A375 (cell line): ENCODE measurements around the gene TRPM7. TPM values are rescaled to one million over a fixed set of nuclear protein-coding genes. Genes with fewer than 3 reads are reported as not detected.

Experiments used
- small RNA-seq: library from RNA; depleted of rRNA; stranded (forward); fragments of <200 nt; gene quantifications from one replicate; pipeline ENCODE3, GENCODE V24; 2014
- total RNA-seq: library from RNA; depleted of rRNA; stranded (reverse); fragments of >200 nt; shearing (Covaris generic); gene quantifications from 2 replicates; pipeline ENCODE4 v1.2.3, GENCODE V29; 2014; rRNA removed

Gene TRPM7
- total RNA-seq, result 26.9 and 27.0 TPM in 2 replicates

GRCh38 chr15:50686469-50687301 lies at the start of gene TRPM7:
TSS of gene TRPM7 (minus strand) at chr15:50686797. CDS start at chr15:50686533, 264 bp downstream.

GRCh38 chr15:50546566-50546965 lies 140.0 kb downstream of the TRPM7 start, which contains the start of gene USP50:
TSS of gene USP50 (minus strand) at chr15:50546666. CDS start at chr15:50546525, 141 bp downstream.

Small RNAs within 50 kb of the gene (small RNA-seq; reads per million reads assigned to genes)
- not detected for gene RN7SL354P

Other genes starting within 250 kb of the TRPM7 start
- gene USP50, start 140.1 kb downstream of the TRPM7 start, total RNA-seq, result not detected in 2 replicates
- gene SPPL2A, start 78.9 kb upstream of the TRPM7 start, total RNA-seq, result 55.9 and 57.9 TPM in 2 replicates
- 7.1 and 7.2 TPM in 2 replicates for gene AP4E1, start 221.9 kb upstream of the TRPM7 start, total RNA-seq